Keratinocyte (primary cell): ENCODE results near the gene MUTYH.

ENCODE experiments used
- CTCF ChIP-seq, 3 experiments: IDR thresholded peaks in 1 of 3; conservative IDR thresholded peaks in 1 of 3; optimal IDR thresholded peaks in 1 of 3; 2 replicates in 2 of 3; 3 replicates in 1 of 3; pipeline versions ENCODE3 to v1.5.1; 2011; ENCODE audit warnings: low read length in 3 of 3, mild to moderate bottlenecking in 3 of 3, moderate library complexity in 2 of 3, control low read depth in 1 of 3, inconsistent platforms in 1 of 3; ENCODE audit not compliant: insufficient read depth in 2 of 3; ENCODE audit errors: extremely low read depth in 1 of 3
- EZH2 ChIP-seq: IDR thresholded peaks from one replicate; pipeline ENCODE4 v1.6.1; 2012; ENCODE audit warnings: inconsistent platforms, mild to moderate bottlenecking, low read length, moderate library complexity

GRCh38 chr1:45317166-45317565 lies 23.1 kb downstream of the MUTYH start:
- TF ChIP-seq CTCF (optimal IDR thresholded peaks at IDR 0.05 in 1 of 3, IDR thresholded peaks at IDR 0.05 in 1 of 3, conservative IDR thresholded peaks at IDR 0.05 in 1 of 3; ENCODE audit: extremely low read depth in 1 of 3, insufficient read depth in 2 of 3, low read length in 3 of 3) (no peak), EZH2 (no peak)
